WTC11 (cell line): Measurements from ENCODE around the gene RYR2. TPM values are rescaled to one million over a fixed set of nuclear protein-coding genes. Genes with fewer than 3 reads are reported as not detected.

Experiments used
- ATAC-seq: fragments of 200-7000 bp; cut with Tn5 transposase; 2 replicates; pipeline ENCODE4 v1.10.0; 2021; ENCODE audit warnings: mild to moderate bottlenecking, moderate library complexity
- CTCF ChIA-PET: fragments of 300-600 bp; sonication (Branson Sonifier 250); formaldehyde crosslinking; loops from one replicate; lab custom pipeline; 2021; ENCODE audit warnings: antibody characterized with exemption; lab: Charles Lee
- POLR2A ChIA-PET: fragments of 350-600 bp; sonication (Branson Sonifier 250); formaldehyde crosslinking; loops from one replicate; lab custom pipeline; 2021; ENCODE audit warnings: antibody characterized with exemption; lab: Charles Lee
- DNase-seq: peaks from one replicate; pipeline ENCODE4 v3.0.0; 2021; ENCODE audit warnings: low spot score
- H3K27ac Mint-ChIP-seq: 2 replicates; pipeline ENCODE4 v1.8.0; 2021; ENCODE audit warnings: mixed read lengths
- H3K27me3 Mint-ChIP-seq: 2 replicates; pipeline ENCODE4 v1.8.0; 2021; ENCODE audit warnings: low read depth, mild to moderate bottlenecking, moderate library complexity, mixed read lengths
- H3K36me3 Mint-ChIP-seq: 2 replicates; pipeline ENCODE4 v1.8.0; 2021; ENCODE audit warnings: mixed read lengths
- H3K4me1 Mint-ChIP-seq: 2 replicates; pipeline ENCODE4 v1.8.0; 2022; ENCODE audit warnings: mixed read lengths
- H3K4me3 Mint-ChIP-seq: 2 replicates; pipeline ENCODE4 v1.8.0; 2021; ENCODE audit warnings: mild to moderate bottlenecking, moderate library complexity, mixed read lengths
- H3K9me3 Mint-ChIP-seq: 2 replicates; pipeline ENCODE4 v1.8.0; 2021; ENCODE audit warnings: mixed read lengths
- AFF4 ChIP-seq: sonication (generic); formaldehyde crosslinking; IDR thresholded peaks from 2 replicates; pipeline ENCODE4 v1.8.1; 2023; ENCODE audit warnings: mild to moderate bottlenecking, missing genetic modification reagents, borderline replicate concordance
- CTCF ChIP-seq: fragments of 200-600 bp; IDR thresholded peaks from 2 replicates; pipeline ENCODE4 v1.8.0; 2022; ENCODE audit warnings: antibody characterized with exemption
- E2F5 ChIP-seq: sonication (generic); formaldehyde crosslinking; IDR thresholded peaks from 2 replicates; pipeline ENCODE4 v1.8.1; 2022; ENCODE audit warnings: mild to moderate bottlenecking, moderate library complexity, missing genetic modification reagents
- ELF4 ChIP-seq: sonication (generic); formaldehyde crosslinking; IDR thresholded peaks from 2 replicates; pipeline ENCODE4 v1.8.1; 2022; ENCODE audit warnings: low read depth, mild to moderate bottlenecking, moderate library complexity, missing genetic modification reagents
- ETV6 ChIP-seq: sonication (generic); formaldehyde crosslinking; IDR thresholded peaks from 2 replicates; pipeline ENCODE4 v1.8.1; 2022; ENCODE audit warnings: mild to moderate bottlenecking, missing genetic modification reagents
- FOXJ3 ChIP-seq: sonication (generic); formaldehyde crosslinking; IDR thresholded peaks from 2 replicates; pipeline ENCODE4 v1.9.0; 2021; ENCODE audit warnings: missing genetic modification reagents, mild to moderate bottlenecking, borderline replicate concordance
- FOXK1 ChIP-seq: sonication (generic); formaldehyde crosslinking; IDR thresholded peaks from 2 replicates; pipeline ENCODE4 v1.8.0; 2022; ENCODE audit warnings: mild to moderate bottlenecking, moderate library complexity, missing genetic modification reagents
- HMGA2 ChIP-seq: fragments of 250-450 bp; sonication (Bioruptor Pico); IDR thresholded peaks from 2 replicates; pipeline ENCODE4 v1.4.0; 2021; ENCODE audit warnings: mild to moderate bottlenecking, moderate library complexity
- IRF1 ChIP-seq: sonication (generic); formaldehyde crosslinking; IDR thresholded peaks from 2 replicates; pipeline ENCODE4 v1.8.0; 2023; ENCODE audit warnings: missing genetic modification reagents
- JAZF1 ChIP-seq: fragments of 250-450 bp; sonication (Bioruptor Pico); IDR thresholded peaks from 2 replicates; pipeline ENCODE4 v1.9.0; 2021; ENCODE audit warnings: moderate library complexity, mild to moderate bottlenecking, inconsistent platforms
- JUN ChIP-seq: sonication (generic); formaldehyde crosslinking; IDR thresholded peaks from 2 replicates; pipeline ENCODE4 v1.8.0; 2023; ENCODE audit warnings: mild to moderate bottlenecking, missing genetic modification reagents
- KAT7 ChIP-seq: sonication (generic); formaldehyde crosslinking; IDR thresholded peaks from 2 replicates; pipeline ENCODE4 v1.8.1; 2023; ENCODE audit warnings: missing genetic modification reagents, mild to moderate bottlenecking, borderline replicate concordance
- MAX ChIP-seq: sonication (generic); formaldehyde crosslinking; IDR thresholded peaks from 2 replicates; pipeline ENCODE4 v1.8.0; 2022; ENCODE audit warnings: mild to moderate bottlenecking, missing genetic modification reagents
- MYBL2 ChIP-seq: sonication (generic); formaldehyde crosslinking; IDR thresholded peaks from 2 replicates; pipeline ENCODE4 v1.8.1; 2023; ENCODE audit warnings: mild to moderate bottlenecking, moderate library complexity, missing genetic modification reagents
- NFYB ChIP-seq: sonication (generic); formaldehyde crosslinking; conservative IDR thresholded peaks from 2 replicates; pipeline ENCODE4 v1.8.0; 2022; ENCODE audit warnings: low read depth, missing genetic modification reagents
- NR2C2 ChIP-seq: sonication (generic); formaldehyde crosslinking; IDR thresholded peaks from 2 replicates; pipeline ENCODE4 v1.8.0; 2022; ENCODE audit warnings: mild to moderate bottlenecking, missing genetic modification reagents
- TCF7 ChIP-seq: sonication (generic); formaldehyde crosslinking; IDR thresholded peaks from 2 replicates; pipeline ENCODE4 v1.8.0; 2022; ENCODE audit warnings: mild to moderate bottlenecking, low read depth, missing genetic modification reagents, moderate library complexity
- ZBTB21 ChIP-seq: sonication (generic); formaldehyde crosslinking; IDR thresholded peaks from 2 replicates; pipeline ENCODE4 v1.8.1; 2023; ENCODE audit warnings: mild to moderate bottlenecking, missing genetic modification reagents, borderline replicate concordance
- ZNF281 ChIP-seq: sonication (generic); formaldehyde crosslinking; IDR thresholded peaks from 2 replicates; pipeline ENCODE4 v1.8.0; 2023; ENCODE audit warnings: mild to moderate bottlenecking, missing genetic modification reagents
- ZNF425 ChIP-seq: fragments of 250-450 bp; sonication (Bioruptor Pico); conservative IDR thresholded peaks from 2 replicates; pipeline ENCODE4 v1.9.0; 2021; ENCODE audit warnings: mild to moderate bottlenecking
- ZNF671 ChIP-seq: fragments of 250-450 bp; sonication (Bioruptor Pico); IDR thresholded peaks from 2 replicates; pipeline ENCODE4 v1.8.0; 2021; ENCODE audit warnings: mild to moderate bottlenecking
- total RNA-seq: library from RNA; stranded (reverse); gene quantifications from 3 replicates; pipeline ENCODE4 v1.2.3, GENCODE V29; 2021

Gene RYR2
- total RNA-seq, 1 experiment from 2014 or later = 7.9 TPM

- TF ChIP-seq AFF4 (CRISPR knock-in tag) = no peak
- TF ChIP-seq MYBL2 (CRISPR knock-in tag) = no peak
- no peak for TF ChIP-seq FOXK1 (CRISPR knock-in tag)
- no peak for TF ChIP-seq JAZF1 (CRISPR knock-in tag)
- TF ChIP-seq NR2C2 = no peak
- TF ChIP-seq IRF1 (CRISPR knock-in tag) = no peak
- no peak for TF ChIP-seq KAT7
- no peak for TF ChIP-seq ETV6
- no peak for TF ChIP-seq HMGA2 (CRISPR knock-in tag)
- no peak for TF ChIP-seq ZNF281
- TF ChIP-seq ZNF671 (CRISPR knock-in tag) = no peak
- TF ChIP-seq ELF4 = no peak
- TF ChIP-seq ZBTB21 (CRISPR knock-in tag) = no peak
- TF ChIP-seq, all 79 proteins: peak for 0
Measured at GRCh38 chr1:237431448-237431847, 389.5 kb downstream of the RYR2 start (continued).

- peak overlapping the region; percentile 60; the same call in 1 of the 2 replicates for H3K27ac Mint-ChIP-seq
- DNase-seq = no peak
- H3K4me1 Mint-ChIP-seq = no peaks in the 10 kb centered on the region
- H3K9me3 Mint-ChIP-seq = no peaks in the 10 kb centered on the region
- no peak for ATAC-seq
- ChIA-PET POLR2A (no interaction called here), CTCF (no interaction called here)
- H3K27me3 Mint-ChIP-seq = no peaks in the 10 kb centered on the region
- no peak for TF ChIP-seq TCF7
- no peak for TF ChIP-seq FOXJ3
- no peak for TF ChIP-seq JUN (CRISPR knock-in tag)
- no peak overlapping the region for H3K4me3 Mint-ChIP-seq
- H3K36me3 Mint-ChIP-seq = no peaks in the 10 kb centered on the region
Measured at GRCh38 chr1:237440346-237440745, 398.4 kb downstream of the RYR2 start.

- Mint-ChIP-seq H3K4me1 (no peaks in the 10 kb centered on the region), H3K4me3 (no peak overlapping the region), H3K9me3 (no peaks in the 10 kb centered on the region), H3K27me3 (no peaks in the 10 kb centered on the region), H3K36me3 (no peaks in the 10 kb centered on the region), H3K27ac (no peak overlapping the region)
- DNase-seq = no peak
- CTCF ChIA-PET = no interaction called here
- POLR2A ChIA-PET = no interaction called here
- TF ChIP-seq CTCF = no peak
- no peak for TF ChIP-seq NFYB
- no peak for TF ChIP-seq MAX (CRISPR knock-in tag)
- TF ChIP-seq E2F5 = no peak
- no peak for TF ChIP-seq ZNF425 (CRISPR knock-in tag)
- no peak for ATAC-seq
Measured at GRCh38 chr1:237444120-237444790, 402.3 kb downstream of the RYR2 start.
